HG03025 (cell line): ENCODE measurements around the gene CHD9.

Experiments used
- ATAC-seq: cut with Tn5 transposase; IDR thresholded peaks from one replicate; pipeline ENCODE4 v1.9.1; 2021; ENCODE audit warnings: mild to moderate bottlenecking, moderate library complexity; ENCODE audit not compliant: unreplicated experiment, low FRiP score

The CHD9 gene

GRCh38 chr16:53355064-53355463 lies 300.3 kb downstream of the CHD9 start:
- no peak for ATAC-seq

GRCh38 chr16:53356478-53357207 lies 301.9 kb downstream of the CHD9 start:
- no peak for ATAC-seq

DNA sequence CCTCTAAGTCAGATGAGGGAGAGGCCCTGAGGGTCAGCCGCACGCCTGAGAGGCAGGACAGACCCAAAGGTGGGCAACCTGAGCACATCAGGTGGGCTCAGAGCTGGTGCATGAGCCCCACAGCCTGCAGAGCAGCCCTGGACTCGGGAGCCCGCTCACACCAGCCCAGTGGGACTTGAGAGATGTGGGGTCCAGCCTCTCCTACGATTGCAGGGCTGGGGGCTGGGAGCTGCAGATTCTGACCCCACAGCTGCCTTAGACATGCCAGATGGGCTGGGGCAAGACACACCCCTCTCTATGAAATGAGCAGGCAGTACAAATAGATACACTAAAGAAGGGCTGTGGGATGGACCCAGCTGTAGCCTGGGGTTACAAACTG lies 302.4 kb downstream of the CHD9 start:
- ATAC-seq = no peak

DNA sequence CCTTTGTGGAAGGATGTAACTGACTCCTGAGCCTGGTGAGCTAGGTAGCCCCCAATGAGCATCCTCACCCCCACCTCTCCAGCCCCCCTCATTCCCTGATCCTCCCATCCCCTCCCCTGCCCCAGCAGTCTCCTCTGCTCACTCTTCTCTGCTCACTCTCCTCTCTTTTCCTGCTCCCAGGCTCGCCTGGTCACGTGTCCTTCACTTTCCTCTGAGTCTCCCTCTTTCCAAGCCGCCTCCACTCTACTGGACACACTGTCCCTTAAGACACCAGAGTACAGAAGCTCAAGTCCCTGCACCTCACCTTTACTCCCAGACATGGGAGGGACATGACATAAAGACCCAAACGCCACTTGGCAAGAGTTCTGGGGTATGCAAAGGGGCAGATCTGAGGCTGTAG lies 303.2 kb downstream of the CHD9 start:
- ATAC-seq = no peak

DNA sequence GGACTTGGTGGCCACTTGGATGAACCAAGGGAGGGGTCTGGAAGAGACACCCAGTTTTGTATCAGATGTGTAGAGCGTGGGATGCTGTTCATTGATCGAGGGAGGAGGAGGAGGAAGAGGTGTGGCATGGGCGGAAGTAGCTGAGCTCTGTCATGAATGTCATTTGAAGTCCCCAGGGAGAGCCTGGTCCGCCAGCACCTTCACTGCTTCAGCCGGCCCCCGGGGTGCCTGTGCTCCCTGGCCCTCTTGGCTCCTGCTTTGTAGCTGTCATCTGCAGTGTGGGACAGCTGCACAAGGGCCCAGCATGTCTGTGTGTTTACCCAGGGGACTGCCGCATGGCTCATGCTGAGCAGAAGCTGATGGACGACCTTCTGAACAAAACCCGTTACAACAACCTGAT lies 304.1 kb downstream of the CHD9 start:
- no peak for ATAC-seq

GRCh38 chr16:53369921-53370320 lies 315.1 kb downstream of the CHD9 start:
- ATAC-seq = no peak

GRCh38 chr16:53370827-53371226 lies 316.0 kb downstream of the CHD9 start:
- ATAC-seq = no peak

DNA sequence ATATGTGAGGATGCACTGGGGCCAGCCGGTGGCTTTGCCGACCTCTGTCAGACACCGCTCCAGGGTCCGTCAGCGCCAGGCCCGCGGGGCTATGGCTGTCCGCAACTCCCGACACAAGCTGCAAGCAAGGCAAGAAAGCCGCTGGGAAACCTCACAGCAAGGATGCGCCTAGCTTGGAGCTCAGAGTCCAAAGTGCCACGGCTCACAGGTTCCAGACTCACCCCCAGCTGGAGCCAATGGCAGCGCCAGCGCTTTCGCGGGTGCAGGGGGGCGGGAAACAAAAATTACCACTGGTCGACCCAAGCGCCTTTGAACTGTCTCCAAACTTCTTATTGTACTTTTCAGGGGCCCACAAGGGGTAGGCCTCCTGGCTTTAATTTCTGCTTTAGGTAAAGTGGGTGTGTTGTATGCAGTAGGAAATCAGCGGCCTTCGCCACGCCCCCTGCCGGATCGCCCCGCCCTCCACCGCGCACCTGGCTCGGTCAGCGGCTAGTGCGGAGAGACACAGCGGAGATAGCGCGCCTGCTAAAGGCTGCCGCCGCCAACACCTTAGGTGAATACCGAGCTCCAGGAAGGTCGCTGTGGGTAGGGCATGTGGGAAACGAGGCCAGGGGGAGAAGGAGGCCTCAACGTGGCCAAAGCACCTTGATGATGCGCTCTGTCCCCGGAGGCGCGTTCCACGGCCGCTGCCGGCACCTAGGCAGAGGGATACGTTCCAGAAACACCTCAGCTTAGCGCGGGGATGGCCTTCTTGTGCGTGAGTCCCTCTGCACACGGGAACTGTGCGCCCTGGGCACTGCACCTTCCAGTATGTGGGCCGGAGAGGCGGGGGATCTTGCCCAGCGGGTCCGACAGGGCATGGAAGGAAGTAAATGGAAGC lies 318.4 kb downstream of the CHD9 start:
- ATAC-seq = no peak

DNA sequence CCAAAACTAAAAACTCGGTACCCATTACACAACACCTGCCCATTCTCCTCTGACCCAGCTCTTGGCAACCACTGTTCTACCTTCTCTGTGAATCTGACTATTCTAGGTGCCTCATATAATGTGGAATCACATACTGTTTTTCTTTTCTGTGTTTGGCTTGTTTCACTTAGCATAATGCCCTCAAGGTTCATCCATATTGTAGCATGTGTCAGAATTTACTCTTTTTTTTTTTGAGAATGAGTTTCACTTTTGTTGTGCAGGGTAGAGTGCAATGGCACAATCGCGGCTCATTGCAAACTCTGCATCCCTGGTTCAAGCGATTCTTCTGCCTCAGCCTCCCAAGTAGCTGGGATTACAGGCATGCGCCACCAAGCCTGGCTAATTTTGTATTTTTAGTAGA lies 320.0 kb downstream of the CHD9 start:
- ATAC-seq = no peak

GRCh38 chr16:53378138-53378537 lies 323.3 kb downstream of the CHD9 start:
- ATAC-seq = no peak
